GM18873 (cell line): ENCODE data around the gene HTRA3.

ENCODE experiments used
- ATAC-seq: cut with Tn5 transposase; IDR thresholded peaks from one replicate; pipeline ENCODE4 v1.9.1; 2021; ENCODE audit warnings: mild to moderate bottlenecking, moderate library complexity, moderate number of reproducible peaks; ENCODE audit not compliant: unreplicated experiment, low FRiP score

Gene HTRA3

DNA sequence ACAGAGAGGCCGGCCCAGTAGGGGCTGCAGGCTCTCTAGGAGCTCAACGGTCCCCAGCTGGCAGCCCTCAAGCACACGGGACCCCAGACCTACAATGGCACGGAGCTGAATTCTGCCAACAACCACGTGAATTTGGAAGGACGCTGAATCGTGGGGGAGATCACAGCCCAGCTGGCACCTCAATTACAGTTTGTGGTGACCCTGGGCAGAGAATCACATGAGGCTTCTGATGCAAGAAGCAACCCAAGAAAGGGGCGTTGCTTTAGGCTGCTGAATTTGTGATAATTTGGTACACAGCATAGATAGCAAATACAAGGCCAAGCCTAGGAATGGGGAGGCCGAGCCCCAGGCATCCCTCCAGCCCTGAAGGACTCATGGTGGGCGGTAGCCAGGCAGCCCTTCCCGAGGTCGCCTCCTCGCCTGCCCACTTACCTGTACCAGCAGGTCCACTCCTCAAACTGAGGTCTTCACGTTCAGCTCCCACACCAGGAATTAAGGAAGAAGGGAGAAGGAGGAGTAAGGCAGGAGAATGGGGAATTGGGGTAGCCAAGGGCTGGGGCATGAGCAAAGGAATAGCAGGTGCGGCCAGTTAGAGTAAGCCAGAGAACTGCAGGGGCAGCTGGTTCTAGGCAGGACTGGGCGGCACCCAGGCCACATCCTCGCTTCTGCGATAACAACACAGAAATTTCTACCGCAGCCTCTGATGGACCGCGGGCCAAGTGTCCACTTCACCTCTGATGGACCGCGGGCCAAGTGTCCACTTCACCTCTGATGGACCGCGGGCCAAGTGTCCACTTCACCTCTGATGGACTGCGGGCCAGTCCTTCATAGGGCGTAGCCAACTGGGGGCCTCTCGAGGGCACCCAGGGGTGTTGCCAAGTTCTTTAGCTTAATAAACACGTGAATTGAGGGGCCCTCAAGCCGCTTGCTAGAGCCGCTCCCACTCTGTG, 23.4 kb upstream of the HTRA3 start:
- ATAC-seq = no peak

GRCh38 chr4:8247047-8247930, 22.3 kb upstream of the HTRA3 start:
- no peak for ATAC-seq

GRCh38 chr4:8248091-8248490, 21.5 kb upstream of the HTRA3 start:
- no peak for ATAC-seq

DNA sequence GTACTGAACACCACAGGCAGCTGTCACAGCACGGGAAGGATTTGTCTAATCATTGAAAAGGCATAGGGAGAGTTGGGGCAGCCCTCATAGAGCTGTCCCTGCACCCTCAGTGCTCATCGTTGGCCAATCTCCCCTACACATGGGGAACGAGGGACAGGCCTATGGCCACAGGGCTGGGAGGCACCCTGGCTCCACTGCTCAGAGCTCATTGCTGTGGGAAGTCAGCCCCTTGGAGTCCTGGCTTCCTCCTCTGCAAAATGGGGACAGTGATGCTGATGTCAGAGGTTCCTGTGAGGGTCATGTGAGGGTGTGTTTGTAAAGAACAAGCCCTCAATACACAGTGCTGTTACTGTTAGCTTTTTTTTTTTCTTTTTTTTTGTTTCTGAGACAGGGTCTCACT, 19.3 kb upstream of the HTRA3 start:
- ATAC-seq = no peak

DNA sequence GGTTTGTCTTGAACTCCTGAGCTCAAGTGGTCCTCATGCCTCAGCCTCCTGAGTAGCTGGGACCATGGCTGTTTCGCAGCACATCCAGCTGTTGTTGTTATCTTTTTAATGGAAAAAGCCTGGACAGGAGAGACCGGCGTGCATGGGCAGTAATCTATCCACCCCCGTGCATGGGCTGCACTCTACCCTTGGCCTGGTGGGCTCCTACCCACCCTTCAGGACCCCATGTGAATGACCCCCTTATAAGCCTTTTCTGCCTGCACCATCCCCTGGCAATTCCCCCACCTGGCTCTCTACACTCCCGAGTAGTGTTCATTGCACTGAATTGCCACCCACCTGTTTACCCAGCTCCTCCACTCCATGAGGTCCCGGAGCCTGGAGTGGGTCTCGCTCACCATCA, 18.9 kb upstream of the HTRA3 start:
- no peak for ATAC-seq

- no peak for ATAC-seq
Measured at GRCh38 chr4:8251110-8251883, 18.3 kb upstream of the HTRA3 start.

DNA sequence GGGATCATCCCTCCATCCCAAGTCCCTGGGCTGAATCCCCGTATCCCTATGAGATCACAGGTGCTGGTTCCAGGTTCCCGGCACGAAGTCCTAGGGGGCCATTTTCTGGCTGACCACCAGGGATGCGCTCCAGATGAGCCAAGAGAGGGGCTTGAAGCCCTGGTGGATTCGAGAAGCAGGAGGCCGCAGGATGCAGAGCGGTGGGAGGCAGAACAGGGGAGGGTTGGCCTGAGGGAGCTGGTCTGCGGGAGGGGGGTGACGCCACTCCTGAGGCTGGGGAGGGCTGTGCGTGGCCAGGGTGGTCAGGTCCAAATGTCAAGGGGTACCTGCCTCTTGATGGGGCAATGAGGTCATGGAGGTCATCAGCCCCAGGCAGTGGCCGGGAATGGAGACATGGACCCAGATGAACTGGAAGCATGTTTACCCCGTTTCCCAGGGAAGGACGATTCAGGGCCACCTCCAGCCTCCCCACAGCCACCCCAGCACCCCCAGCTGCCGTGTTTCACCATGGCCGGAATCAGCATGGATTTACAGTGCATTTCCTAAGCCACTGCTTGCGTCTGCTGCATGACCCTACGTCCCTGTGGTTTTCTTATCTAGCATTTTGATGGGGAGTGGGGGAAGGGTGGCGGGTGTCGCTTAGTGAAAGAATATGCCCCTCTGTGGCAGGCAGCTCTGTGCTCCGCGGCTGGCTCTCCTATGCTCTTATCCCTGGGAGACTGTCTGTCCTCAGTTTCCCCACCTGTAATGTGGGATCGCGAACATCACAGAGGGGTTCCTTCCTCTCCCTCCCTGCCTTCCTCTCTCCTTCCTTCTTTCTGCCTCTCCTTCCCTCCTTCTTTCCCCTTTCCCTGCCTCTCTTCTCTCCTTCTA, 17.0 kb upstream of the HTRA3 start:
- ATAC-seq = no peak

- ATAC-seq = no peak
Measured at GRCh38 chr4:8254076-8254475, 15.5 kb upstream of the HTRA3 start.

DNA sequence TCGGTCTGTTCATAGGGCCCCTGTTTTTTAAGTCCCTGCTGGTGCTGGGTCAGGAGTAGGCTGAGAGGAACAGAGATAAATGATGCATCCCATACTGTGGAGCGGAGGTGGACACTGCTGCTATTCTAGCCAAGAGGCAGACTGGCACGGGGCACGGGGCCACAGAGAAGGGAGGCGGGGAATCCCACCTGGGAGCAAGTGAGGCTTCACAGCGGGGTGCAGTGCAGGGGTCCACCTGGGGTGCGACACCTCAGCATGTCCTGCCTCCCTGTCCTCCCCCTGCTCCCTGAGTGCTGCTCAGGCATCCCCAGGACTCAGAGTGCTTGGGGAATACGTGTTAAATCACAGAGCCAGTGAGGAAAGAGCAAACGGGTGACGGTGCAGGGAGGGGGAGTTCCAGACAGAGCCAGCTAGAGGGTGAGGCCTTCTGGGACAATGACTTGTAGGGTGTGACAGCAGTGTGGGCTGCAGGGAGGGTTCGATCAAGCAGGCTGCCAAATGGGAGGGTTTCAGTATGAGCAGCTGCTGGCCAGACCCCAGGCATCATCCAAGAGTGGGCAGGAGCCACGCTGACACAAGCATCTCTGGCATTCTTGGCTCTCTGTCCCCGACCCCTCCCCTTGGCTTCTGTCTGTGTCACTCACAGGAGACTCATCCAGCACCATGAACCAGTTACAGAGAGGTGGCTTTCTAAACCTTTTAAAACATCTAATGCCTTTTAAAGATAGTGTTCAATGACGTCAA, 13.7 kb upstream of the HTRA3 start:
- no peak for ATAC-seq

DNA sequence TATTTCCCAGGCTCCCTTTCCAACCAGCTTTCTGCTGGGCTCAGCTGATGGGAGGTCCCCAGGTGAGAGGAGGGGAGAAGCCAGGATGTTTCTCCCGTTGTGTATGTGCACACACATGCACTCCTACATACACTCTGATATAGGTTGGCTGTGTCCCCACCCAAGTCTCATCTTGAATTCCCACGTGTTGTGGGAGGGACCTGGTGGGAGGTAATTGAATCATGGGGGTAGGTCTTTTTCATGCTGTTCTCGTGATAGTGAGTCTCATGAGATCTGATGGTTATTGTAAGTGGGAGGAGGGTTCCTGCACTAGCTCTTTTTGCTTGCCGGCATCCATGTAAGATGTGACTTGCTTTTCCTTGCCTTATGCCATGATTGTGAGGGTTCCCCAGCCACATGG, 11.7 kb upstream of the HTRA3 start:
- ATAC-seq = no peak

DNA sequence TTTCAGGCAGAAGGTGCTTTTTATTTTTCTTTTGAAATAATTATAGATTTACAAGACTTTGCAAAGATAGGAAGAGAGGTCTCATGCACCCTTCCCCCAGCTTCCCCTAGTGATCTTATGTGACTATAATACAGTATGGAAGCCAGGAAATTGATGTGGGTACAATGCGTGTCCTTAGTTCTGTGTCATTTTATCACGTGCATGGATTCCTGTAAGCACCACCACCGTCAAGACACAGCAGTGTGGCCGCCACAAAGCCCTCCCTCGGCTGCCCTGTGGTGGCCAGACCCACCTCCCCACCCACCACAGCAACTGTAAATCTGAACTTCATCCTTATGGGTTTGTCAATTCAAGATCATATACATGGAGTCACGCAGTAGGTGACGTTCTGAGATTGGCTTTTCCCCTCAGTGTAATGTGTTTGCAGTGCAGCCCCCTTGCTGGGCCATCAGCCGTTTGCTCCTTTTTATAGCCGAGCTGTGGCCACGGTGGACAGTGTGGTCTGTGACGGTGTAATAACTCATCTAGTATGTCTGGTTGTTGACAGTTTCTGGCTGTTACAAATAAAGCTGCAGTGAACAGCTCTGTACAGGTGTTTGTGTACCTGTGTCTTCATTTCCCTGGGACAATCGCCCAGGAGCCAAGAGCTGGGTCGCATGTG, 10.9 kb upstream of the HTRA3 start:
- no peak for ATAC-seq

GRCh38 chr4:8259743-8260430, 9.7 kb upstream of the HTRA3 start:
- ATAC-seq = no peak

- no peak for ATAC-seq
Measured at GRCh38 chr4:8260656-8261111, 8.9 kb upstream of the HTRA3 start.

- no peak for ATAC-seq
Measured at GRCh38 chr4:8261851-8262535, 7.6 kb upstream of the HTRA3 start.

DNA sequence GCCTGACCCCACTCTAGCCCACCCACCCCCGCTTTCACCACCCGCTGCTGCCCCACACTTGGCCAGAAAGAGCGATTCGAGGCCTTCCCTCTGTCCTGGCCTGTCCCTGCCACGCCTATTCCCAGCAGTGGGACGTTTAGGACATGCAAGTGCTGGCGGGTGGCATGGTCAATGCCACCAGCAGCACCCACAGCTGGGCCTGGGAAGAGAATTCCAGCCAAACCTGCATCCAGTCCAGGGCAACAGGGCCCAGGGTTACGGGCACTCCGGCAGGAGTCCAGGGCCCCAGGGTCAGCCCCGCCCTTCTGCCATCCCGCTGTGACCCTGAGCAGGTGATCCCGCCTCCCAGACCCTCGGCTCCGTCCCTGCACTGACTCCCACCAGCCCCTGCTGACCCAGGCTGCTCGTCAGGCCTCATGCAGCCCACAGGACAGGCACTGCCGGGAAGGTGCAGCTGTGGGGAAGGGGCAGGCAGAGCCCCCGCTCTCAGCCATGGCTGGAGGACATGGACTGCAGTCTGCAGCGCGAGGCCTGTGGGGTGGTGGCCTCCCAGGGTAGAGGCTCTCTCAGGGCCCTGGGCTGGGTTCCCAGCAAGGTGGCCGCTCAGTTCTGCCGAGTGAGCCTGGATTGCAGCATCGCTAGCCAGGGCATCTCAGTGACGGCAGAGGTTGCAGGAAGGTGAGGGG, 6.8 kb upstream of the HTRA3 start:
- ATAC-seq = no peak

GRCh38 chr4:8263397-8263796, 6.2 kb upstream of the HTRA3 start:
- ATAC-seq = no peak

DNA sequence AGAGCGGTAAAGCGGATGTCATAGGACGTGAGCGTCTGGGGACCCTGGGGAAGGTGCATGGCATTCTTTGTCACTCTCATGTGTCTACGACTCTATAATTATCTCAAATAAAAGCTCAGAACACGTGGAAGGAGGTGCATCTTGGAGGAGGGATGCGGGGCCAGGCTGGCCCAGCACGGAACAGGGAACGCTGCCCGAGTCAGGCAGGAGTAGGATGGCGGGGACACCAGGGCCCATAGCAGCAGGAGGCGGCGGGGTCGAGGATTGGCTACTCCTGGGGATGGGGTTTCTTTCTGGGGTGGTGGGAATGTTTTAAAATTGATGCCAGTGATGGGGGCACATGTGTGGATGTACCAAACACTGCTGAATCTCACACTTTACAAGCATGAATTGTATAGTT, 5.4 kb upstream of the HTRA3 start:
- no peak for ATAC-seq
